PC-3 (cell line): ENCODE measurements around the gene COX7A2L.

ENCODE experiments used
- CTCF ChIP-seq: fragments of 300-600 bp; sonication (generic); conservative IDR thresholded peaks from 2 replicates; pipeline ENCODE4 v1.5.1; 2017; ENCODE audit warnings: antibody characterized with exemption, low read depth, mild to moderate bottlenecking, low read length
- EZH2 ChIP-seq: fragments of 300-600 bp; sonication (generic); IDR thresholded peaks from one replicate; pipeline ENCODE4 v1.6.1; 2017; ENCODE audit warnings: antibody characterized with exemption, mild to moderate bottlenecking, low read length; ENCODE audit not compliant: unreplicated experiment
- EZH2phosphoT487 ChIP-seq: fragments of 300-600 bp; sonication (generic); IDR thresholded peaks from 2 replicates; pipeline ENCODE4 v1.6.1; 2018; ENCODE audit warnings: mild to moderate bottlenecking, antibody characterized with exemption, low read length, borderline replicate concordance

- TF ChIP-seq CTCF (peak; percentile 65), EZH2phosphoT487 (no peak), EZH2 (no peak)
Measured at GRCh38 chr2:42386682-42387081, 25.7 kb upstream of the COX7A2L start.
